Loucy (cell line): Measurements from ENCODE around the gene APBB1.

Experiments used
- H2AFZ ChIP-seq: fragments of 200-600 bp; sonication (generic); 2 replicates; pipeline ENCODE4 v1.6.0; 2016; ENCODE audit warnings: antibody characterized with exemption, mild to moderate bottlenecking, low read length, moderate library complexity
- H3F3A ChIP-seq: fragments of 200-600 bp; 2 replicates; pipeline ENCODE4 v1.6.0; 2016; ENCODE audit warnings: antibody characterized with exemption, low read depth, mild to moderate bottlenecking
- H3K27me3 ChIP-seq: fragments of 200-600 bp; sonication (generic); 2 replicates; pipeline ENCODE4 v1.6.1; 2014; ENCODE audit warnings: low read length, mild to moderate bottlenecking; ENCODE audit not compliant: insufficient read depth, poor library complexity, severe bottlenecking
- H3K36me3 ChIP-seq: fragments of 200-600 bp; sonication (generic); 2 replicates; pipeline ENCODE4 v1.6.1; 2016; ENCODE audit warnings: low read length; ENCODE audit not compliant: insufficient read depth
- H3K4me1 ChIP-seq: fragments of 200-600 bp; sonication (generic); 2 replicates; pipeline ENCODE4 v1.5.1; 2014; ENCODE audit warnings: low read length, mild to moderate bottlenecking; ENCODE audit not compliant: insufficient read depth, poor library complexity, severe bottlenecking
- H3K4me2 ChIP-seq: fragments of 200-600 bp; sonication (generic); 2 replicates; pipeline ENCODE4 v1.6.0; 2014; ENCODE audit warnings: antibody characterized with exemption, low read length, low read depth, mild to moderate bottlenecking; ENCODE audit not compliant: poor library complexity, severe bottlenecking
- H3K4me3 ChIP-seq: fragments of 200-600 bp; sonication (generic); 2 replicates; pipeline ENCODE4 v1.5.1; 2014; ENCODE audit warnings: low read length, mild to moderate bottlenecking, mixed read lengths; ENCODE audit not compliant: poor library complexity, severe bottlenecking
- H3K79me2 ChIP-seq: fragments of 200-600 bp; sonication (generic); 2 replicates; pipeline ENCODE4 v1.6.1; 2014; ENCODE audit warnings: low read length; ENCODE audit not compliant: insufficient read depth
- H3K9ac ChIP-seq: fragments of 200-600 bp; sonication (generic); 2 replicates; pipeline ENCODE4 v1.6.0; 2014; ENCODE audit warnings: mild to moderate bottlenecking, low read depth, low read length, moderate library complexity; ENCODE audit not compliant: poor library complexity, severe bottlenecking
- H3K9me2 ChIP-seq: fragments of 200-600 bp; sonication (generic); replicated peaks from 2 replicates; pipeline ENCODE4 v1.6.1; 2016; ENCODE audit warnings: low read depth, low read length, mixed read lengths
- H3K9me3 ChIP-seq: fragments of 200-600 bp; sonication (generic); 2 replicates; pipeline ENCODE4 v1.6.1; 2014; ENCODE audit warnings: mild to moderate bottlenecking, antibody characterized with exemption, low read length, low read depth; ENCODE audit not compliant: insufficient read depth
- H4K20me1 ChIP-seq: fragments of 200-600 bp; sonication (generic); 2 replicates; pipeline ENCODE4 v1.6.0; 2014; ENCODE audit warnings: antibody characterized with exemption, low read length, mild to moderate bottlenecking; ENCODE audit not compliant: insufficient read depth, poor library complexity, severe bottlenecking
- EZH2phosphoT487 ChIP-seq: fragments of 200-600 bp; IDR thresholded peaks from 2 replicates; pipeline ENCODE4 v1.6.1; 2018; ENCODE audit warnings: antibody characterized with exemption, mild to moderate bottlenecking, moderate library complexity, borderline replicate concordance
- TF ChIP-seq, protein P1 (sequence below): fragments of 200-600 bp; sonication (generic); conservative IDR thresholded peaks from 2 replicates; pipeline ENCODE4 v1.5.1; 2014; ENCODE audit warnings: mild to moderate bottlenecking, antibody characterized with exemption, low read length

The APBB1 gene

DNA sequence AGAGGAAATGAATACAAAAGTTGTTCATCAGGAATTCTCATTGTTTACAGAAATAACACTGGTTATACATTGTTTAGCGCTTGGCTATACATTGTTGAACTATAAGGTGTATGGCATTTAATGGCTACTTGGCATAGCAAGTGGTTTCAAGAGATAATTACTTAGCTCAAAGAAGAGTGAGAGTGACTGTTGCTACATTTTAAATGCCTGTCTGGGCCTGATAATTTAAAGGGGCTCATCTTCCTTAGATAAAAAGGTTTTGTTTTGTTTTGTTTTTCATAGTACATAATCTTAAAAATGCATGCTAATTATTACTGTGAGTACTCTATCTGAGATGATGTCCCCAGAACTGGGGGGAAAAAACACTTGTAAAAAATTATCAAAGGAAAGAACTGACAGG is 30.1 kb downstream of the APBB1 start:
- no peak overlapping the region for H2AFZ ChIP-seq
- peak overlapping the region; percentile 77 for H3K4me2 ChIP-seq

DNA sequence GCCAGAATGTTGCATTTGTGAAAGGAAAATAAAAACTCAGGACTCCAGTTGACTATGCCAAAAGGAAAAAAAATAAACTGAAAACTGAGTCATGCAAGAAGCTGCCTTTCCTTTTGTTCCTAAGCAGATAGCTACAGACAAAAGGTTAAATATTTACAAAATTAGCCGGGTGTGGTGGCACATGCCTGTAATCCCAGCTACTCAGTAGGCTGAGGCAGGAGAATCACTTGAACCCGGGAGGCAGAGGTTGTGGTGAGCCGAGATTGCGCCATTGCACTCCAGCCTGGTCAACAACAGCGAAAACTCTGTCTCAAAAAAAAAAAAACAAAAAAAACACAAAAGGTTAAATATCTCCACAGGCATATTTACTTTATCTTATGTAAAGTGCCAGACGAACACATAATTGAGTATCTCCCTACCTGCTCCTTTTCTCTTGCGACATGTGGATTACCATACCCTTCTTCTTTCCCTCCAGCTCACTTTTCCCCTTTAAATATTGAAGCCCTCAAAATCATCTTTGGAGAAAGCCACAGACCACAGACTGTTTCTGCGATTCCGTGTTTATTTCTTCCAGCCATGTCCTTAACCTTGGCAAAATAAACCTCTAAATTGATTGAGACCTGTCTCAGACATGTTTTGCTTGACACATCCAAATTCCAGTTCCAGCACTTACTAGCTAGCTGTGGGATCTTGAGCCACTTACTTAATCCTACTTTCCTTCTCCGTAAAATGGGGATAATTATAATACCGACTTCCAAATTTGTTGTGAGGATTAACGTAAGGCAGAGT is 30.9 kb downstream of the APBB1 start:
- H3K9me2 ChIP-seq = no peaks in the 10 kb centered on the region
- no peak overlapping the region for H2AFZ ChIP-seq
- H3K36me3 ChIP-seq = no peaks in the 10 kb centered on the region
- no peak overlapping the region for H3K4me2 ChIP-seq
- no peak overlapping the region for H3K9ac ChIP-seq
- H3F3A ChIP-seq = no peaks in the 10 kb centered on the region
- H3K4me1 ChIP-seq = peaks cover 26% of the 10 kb centered on the region
- H3K9me3 ChIP-seq = no peaks in the 10 kb centered on the region
- TF ChIP-seq, protein P1, sequence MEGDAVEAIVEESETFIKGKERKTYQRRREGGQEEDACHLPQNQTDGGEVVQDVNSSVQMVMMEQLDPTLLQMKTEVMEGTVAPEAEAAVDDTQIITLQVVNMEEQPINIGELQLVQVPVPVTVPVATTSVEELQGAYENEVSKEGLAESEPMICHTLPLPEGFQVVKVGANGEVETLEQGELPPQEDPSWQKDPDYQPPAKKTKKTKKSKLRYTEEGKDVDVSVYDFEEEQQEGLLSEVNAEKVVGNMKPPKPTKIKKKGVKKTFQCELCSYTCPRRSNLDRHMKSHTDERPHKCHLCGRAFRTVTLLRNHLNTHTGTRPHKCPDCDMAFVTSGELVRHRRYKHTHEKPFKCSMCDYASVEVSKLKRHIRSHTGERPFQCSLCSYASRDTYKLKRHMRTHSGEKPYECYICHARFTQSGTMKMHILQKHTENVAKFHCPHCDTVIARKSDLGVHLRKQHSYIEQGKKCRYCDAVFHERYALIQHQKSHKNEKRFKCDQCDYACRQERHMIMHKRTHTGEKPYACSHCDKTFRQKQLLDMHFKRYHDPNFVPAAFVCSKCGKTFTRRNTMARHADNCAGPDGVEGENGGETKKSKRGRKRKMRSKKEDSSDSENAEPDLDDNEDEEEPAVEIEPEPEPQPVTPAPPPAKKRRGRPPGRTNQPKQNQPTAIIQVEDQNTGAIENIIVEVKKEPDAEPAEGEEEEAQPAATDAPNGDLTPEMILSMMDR = no peak
- TF ChIP-seq EZH2phosphoT487 = no peak
- H3K4me3 ChIP-seq = no peak overlapping the region
- H3K27me3 ChIP-seq = no peaks in the 10 kb centered on the region
- H3K79me2 ChIP-seq = 0 out of 2 replicates have a peak, but pooled peaks cover 8% of the 10 kb centered on the region
- no peaks in the 10 kb centered on the region for H4K20me1 ChIP-seq

More for the DNA sequence above, 30.1 kb downstream of the APBB1 start:
- H3K79me2 ChIP-seq = 0 out of 2 replicates have a peak, but pooled peaks cover 8% of the 10 kb centered on the region
- no peak overlapping the region for H3K9ac ChIP-seq
- H3K4me3 ChIP-seq = no peak overlapping the region
- H4K20me1 ChIP-seq = no peaks in the 10 kb centered on the region
- no peaks in the 10 kb centered on the region for H3K27me3 ChIP-seq
- H3K36me3 ChIP-seq = no peaks in the 10 kb centered on the region
- H3K9me2 ChIP-seq = no peaks in the 10 kb centered on the region
- H3K4me1 ChIP-seq = peaks cover 26% of the 10 kb centered on the region
- TF ChIP-seq EZH2phosphoT487 = no peak
- TF ChIP-seq, protein P1 = no peak
- no peaks in the 10 kb centered on the region for H3K9me3 ChIP-seq
- no peaks in the 10 kb centered on the region for H3F3A ChIP-seq

DNA sequence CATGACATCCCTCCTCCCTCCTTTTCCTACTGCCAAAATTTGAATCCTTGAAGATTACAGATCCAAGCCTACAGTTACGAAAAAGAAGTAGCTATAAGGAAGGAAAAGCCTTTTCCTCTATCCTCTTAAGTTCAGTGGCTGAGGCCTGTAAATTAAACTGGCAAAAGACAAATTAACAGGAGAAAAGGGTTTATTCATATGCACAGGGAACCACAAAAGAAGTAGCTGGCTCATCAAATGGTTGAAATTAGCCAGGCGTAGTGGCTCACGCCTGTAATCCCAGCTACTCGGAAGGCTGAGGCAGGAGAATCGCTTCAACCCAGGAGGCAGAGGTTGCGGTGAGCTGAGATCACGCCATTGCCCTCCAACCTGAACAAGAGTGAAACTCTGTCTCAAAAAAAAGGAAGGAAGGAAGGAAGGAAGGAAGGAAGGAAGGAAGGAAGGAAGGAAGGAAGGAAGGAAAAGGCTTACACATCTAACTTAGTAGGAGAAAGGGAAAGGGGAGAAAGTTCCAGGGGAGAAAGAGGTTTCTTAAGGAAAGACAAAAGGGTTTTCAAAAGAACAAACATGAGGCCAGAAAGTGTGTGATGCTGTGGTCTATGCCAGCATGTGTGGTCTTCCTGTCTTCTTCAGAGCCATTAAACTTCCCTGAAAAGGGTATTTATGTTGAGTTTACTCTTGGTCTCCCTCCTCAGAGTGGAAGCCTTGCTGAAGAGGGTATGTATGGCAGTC is 33.7 kb downstream of the APBB1 start:
- Histone ChIP-seq H3K4me1 (peaks cover 19% of the 10 kb centered on the region), H4K20me1 (no peaks in the 10 kb centered on the region), H3K4me2 (no peak overlapping the region)

More for the DNA sequence above, 33.7 kb downstream of the APBB1 start:
- H3K9me2 ChIP-seq = no peaks in the 10 kb centered on the region
- no peak overlapping the region for H3K9ac ChIP-seq
- no peak for TF ChIP-seq EZH2phosphoT487
- TF ChIP-seq, protein P1 = no peak
- H3K4me3 ChIP-seq = no peak overlapping the region
- no peak overlapping the region for H2AFZ ChIP-seq
- H3K27me3 ChIP-seq = no peaks in the 10 kb centered on the region
- no peaks in the 10 kb centered on the region for H3F3A ChIP-seq
- H3K9me3 ChIP-seq = no peaks in the 10 kb centered on the region
- H3K79me2 ChIP-seq = no peaks in the 10 kb centered on the region
- H3K36me3 ChIP-seq = no peaks in the 10 kb centered on the region
